Chondrocyte (in vitro differentiated cells): ENCODE results near the gene SEMA4D. TPM values are rescaled to one million over a fixed set of nuclear protein-coding genes. Genes with fewer than 3 reads are reported as not detected.
"Not testable (repeated sequence)": the region's sequence is repeated elsewhere in the genome, so short reads cannot be mapped to it uniquely, and the experiment has no call there.

Experiments
- DNase-seq: peaks from one replicate; pipeline ENCODE4 v3.0.0; 2021; ENCODE audit warnings: mixed read lengths, low spot score
- H3K27ac Mint-ChIP-seq: one replicate; pipeline ENCODE4 v1.8.0; 2021; ENCODE audit warnings: mild to moderate bottlenecking, moderate library complexity, mixed read lengths; ENCODE audit not compliant: unreplicated experiment
- H3K27me3 Mint-ChIP-seq: 2 replicates; pipeline ENCODE4 v1.8.0; 2021; ENCODE audit warnings: low read depth, mixed read lengths
- H3K36me3 Mint-ChIP-seq: 2 replicates; pipeline ENCODE4 v1.8.0; 2021; ENCODE audit warnings: low read depth, mixed read lengths
- H3K4me1 Mint-ChIP-seq: 2 replicates; pipeline ENCODE4 v1.8.0; 2021; ENCODE audit warnings: low read depth, mild to moderate bottlenecking, mixed read lengths
- H3K4me3 Mint-ChIP-seq: one replicate; pipeline ENCODE4 v1.8.0; 2021; ENCODE audit warnings: mild to moderate bottlenecking, moderate library complexity, mixed read lengths; ENCODE audit not compliant: unreplicated experiment
- H3K9me3 Mint-ChIP-seq: 2 replicates; pipeline ENCODE4 v1.8.0; 2021; ENCODE audit warnings: low read depth, mixed read lengths
- CTCF ChIP-seq: fragments of 200-600 bp; sonication (generic); IDR thresholded peaks from 2 replicates; pipeline ENCODE4 v1.5.0; 2021; ENCODE audit warnings: antibody characterized with exemption, mild to moderate bottlenecking, moderate library complexity
- total RNA-seq: library from RNA; stranded (reverse); gene quantifications from 3 replicates; pipeline ENCODE4 v1.2.1, GENCODE V29; 2021

The SEMA4D gene
- total RNA-seq, 1 donor from 2014 or later, result 3.8 TPM

- TF ChIP-seq CTCF, result no peak
- H3K4me1 Mint-ChIP-seq, result peaks cover 6% of the 10 kb centered on the region
- H3K27me3 Mint-ChIP-seq, result no peaks in the 10 kb centered on the region
- H3K36me3 Mint-ChIP-seq, result no peaks in the 10 kb centered on the region
- H3K9me3 Mint-ChIP-seq, result no peaks in the 10 kb centered on the region
- no peak overlapping the region for H3K4me3 Mint-ChIP-seq
- DNase-seq, result no peak
- no peak overlapping the region for H3K27ac Mint-ChIP-seq
These were observed 125.6 kb downstream of the SEMA4D start for GRCh38 chr9:89372230-89372816.

GRCh38 chr9:89371791-89372190 lies 126.1 kb downstream of the SEMA4D start:
- H3K27ac Mint-ChIP-seq, result not testable (repeated sequence)

GRCh38 chr9:89370593-89370992 lies 127.3 kb downstream of the SEMA4D start:
- Mint-ChIP-seq H3K4me1 (peaks cover 6% of the 10 kb centered on the region), H3K27me3 (no peaks in the 10 kb centered on the region), H3K9me3 (no peaks in the 10 kb centered on the region), H3K27ac (no peak overlapping the region), H3K36me3 (no peaks in the 10 kb centered on the region), H3K4me3 (no peak overlapping the region)
- no peak for TF ChIP-seq CTCF
- DNase-seq, result no peak

More at GRCh38 chr9:89371791-89372190, 126.1 kb downstream of the SEMA4D start:
- DNase-seq, H3K9me3 Mint-ChIP-seq, H3K36me3 Mint-ChIP-seq, H3K4me1 Mint-ChIP-seq, H3K27me3 Mint-ChIP-seq, H3K4me3 Mint-ChIP-seq: not testable (repeated sequence)

- DNase-seq, result peak; percentile 39
- Mint-ChIP-seq H3K27me3 (no peaks in the 10 kb centered on the region), H3K9me3 (no peaks in the 10 kb centered on the region), H3K36me3 (no peaks in the 10 kb centered on the region), H3K27ac (no peak overlapping the region), H3K4me1 (peaks cover under 1% of the 10 kb centered on the region), H3K4me3 (no peak overlapping the region)
- no peak for TF ChIP-seq CTCF
These were observed 128.9 kb downstream of the SEMA4D start for GRCh38 chr9:89368978-89369377.

GRCh38 chr9:89368550-89368949 lies 129.4 kb downstream of the SEMA4D start:
- H3K27me3 Mint-ChIP-seq, result no peaks in the 10 kb centered on the region

More at GRCh38 chr9:89368550-89368949, 129.4 kb downstream of the SEMA4D start:
- H3K4me3 Mint-ChIP-seq, result no peak overlapping the region
- no peak for TF ChIP-seq CTCF
- H3K9me3 Mint-ChIP-seq, result no peaks in the 10 kb centered on the region
- no peaks in the 10 kb centered on the region for H3K4me1 Mint-ChIP-seq
- no peaks in the 10 kb centered on the region for H3K36me3 Mint-ChIP-seq
- DNase-seq, result peak; percentile 40
- H3K27ac Mint-ChIP-seq, result no peak overlapping the region
